ENCODE measurements around the gene RPL28.
"Not testable (repeated sequence)": the region's sequence is repeated elsewhere in the genome, so short reads cannot be mapped to it uniquely, and the experiment has no call there.

The RPL28 gene

GRCh38 chr19:55400281-55401087 lies 14.8 kb downstream of the RPL28 start:
- TF ChIP-seq MAX (IDR thresholded peaks at IDR 0.05; ENCODE audit: low read depth, low read length) (no peak), CTCF (IDR thresholded peaks at IDR 0.05; ENCODE audit: low read depth, low read length) (no peak), MYC (IDR thresholded peaks at IDR 0.05; ENCODE audit: low read depth, low read length) (no peak), POLR2A (IDR thresholded peaks at IDR 0.05; ENCODE audit: extremely low read depth, insufficient read length) (no peak)
- DNase-seq (ENCODE audit: low read depth) = no peak
- no peak overlapping the region for H3K4me3 ChIP-seq (ENCODE audit: low read depth, low read length)

DNA sequence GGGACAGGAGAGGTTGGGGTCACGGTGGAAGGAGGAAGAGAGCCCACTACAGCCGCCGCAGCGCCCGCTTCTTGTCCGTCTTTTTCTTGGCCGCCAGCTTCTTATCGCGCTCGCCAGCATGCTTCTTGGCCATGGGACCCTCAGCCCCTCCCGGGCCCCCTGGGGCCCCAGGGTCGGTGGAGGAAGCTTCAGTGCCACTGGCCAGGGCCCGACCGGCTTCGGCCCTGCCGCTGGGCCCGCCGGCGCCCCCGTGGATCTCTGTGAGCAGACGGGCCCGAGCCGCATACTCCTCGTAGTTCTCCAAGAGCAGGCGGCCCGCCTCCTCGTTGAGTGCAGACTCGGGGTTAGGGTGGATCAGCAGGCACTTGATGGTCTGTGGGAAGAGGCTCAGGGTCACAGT lies 15.7 kb downstream of the RPL28 start:
- DNase-seq (ENCODE audit: low read depth); H3K4me3 ChIP-seq (ENCODE audit: low read depth, low read length): not testable (repeated sequence)

DNA sequence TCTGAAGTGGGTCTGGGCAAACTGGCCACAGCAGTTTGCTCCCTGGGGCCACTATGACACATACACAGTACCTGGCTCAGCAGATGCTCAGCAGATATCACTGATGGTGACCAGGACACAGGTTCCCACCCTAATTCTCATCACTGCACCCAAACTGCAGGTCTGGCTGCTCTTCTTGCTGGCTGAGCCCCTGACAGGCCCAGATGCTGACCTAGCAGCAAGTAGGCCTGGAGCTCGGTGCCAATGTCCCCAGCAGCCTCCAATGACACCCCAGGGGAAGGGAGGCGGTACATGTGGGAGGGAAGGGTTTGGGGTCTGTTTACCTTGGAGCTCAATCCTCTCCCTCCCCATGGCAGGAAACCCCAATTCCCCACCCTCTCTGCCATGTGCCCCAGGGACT lies 16.8 kb downstream of the RPL28 start:
- no peak for DNase-seq (ENCODE audit: low read depth)
- TF ChIP-seq POLR2A (IDR thresholded peaks at IDR 0.05; ENCODE audit: extremely low read depth, insufficient read length) (no peak), MAX (IDR thresholded peaks at IDR 0.05; ENCODE audit: low read depth, low read length) (no peak), MYC (IDR thresholded peaks at IDR 0.05; ENCODE audit: low read depth, low read length) (no peak), CTCF (IDR thresholded peaks at IDR 0.05; ENCODE audit: low read depth, low read length) (no peak)
- no peak overlapping the region for H3K4me3 ChIP-seq (ENCODE audit: low read depth, low read length)

GRCh38 chr19:55405638-55406037 lies 19.9 kb downstream of the RPL28 start:
- no peak for DNase-seq (ENCODE audit: low read depth)
- TF ChIP-seq MAX (IDR thresholded peaks at IDR 0.05; ENCODE audit: low read depth, low read length) (no peak), POLR2A (IDR thresholded peaks at IDR 0.05; ENCODE audit: extremely low read depth, insufficient read length) (no peak), MYC (IDR thresholded peaks at IDR 0.05; ENCODE audit: low read depth, low read length) (no peak)
- peak overlapping the region; percentile 82 for H3K4me3 ChIP-seq (ENCODE audit: low read depth, low read length)

GRCh38 chr19:55406091-55406825 lies 20.5 kb downstream of the RPL28 start:
- TF ChIP-seq POLR2A (IDR thresholded peaks at IDR 0.05; ENCODE audit: extremely low read depth, insufficient read length) (no peak), MYC (IDR thresholded peaks at IDR 0.05; ENCODE audit: low read depth, low read length) (no peak), MAX (IDR thresholded peaks at IDR 0.05; ENCODE audit: low read depth, low read length) (no peak), CTCF (IDR thresholded peaks at IDR 0.05; ENCODE audit: low read depth, low read length) (no peak)
- H3K4me3 ChIP-seq (ENCODE audit: low read depth, low read length) = peak overlapping the region; percentile 82
- no peak for DNase-seq (ENCODE audit: low read depth)

GRCh38 chr19:55406826-55407549 lies 21.3 kb downstream of the RPL28 start:
- DNase-seq (ENCODE audit: low read depth) = peak; percentile 45
- no peak for TF ChIP-seq CTCF (IDR thresholded peaks at IDR 0.05; ENCODE audit: low read depth, low read length)
- no peak for TF ChIP-seq MAX (IDR thresholded peaks at IDR 0.05; ENCODE audit: low read depth, low read length)
- TF ChIP-seq POLR2A (IDR thresholded peaks at IDR 0.05; ENCODE audit: extremely low read depth, insufficient read length) = no peak
- no peak for TF ChIP-seq MYC (IDR thresholded peaks at IDR 0.05; ENCODE audit: low read depth, low read length)
- peak overlapping the region; percentile 82 for H3K4me3 ChIP-seq (ENCODE audit: low read depth, low read length)

Data from NB4 (cell line).